ENCODE data around the gene DDIT4. TPM values are rescaled to one million over a fixed set of nuclear protein-coding genes. Genes with fewer than 3 reads are reported as not detected.
A peak's percentile ranks its signal among the peaks of the same experiment; 100 is the strongest.
"Not testable (repeated sequence)": the region's sequence is repeated elsewhere in the genome, so short reads cannot be mapped to it uniquely, and the experiment has no call there.

DDIT4 gene
- total RNA-seq, 1 experiment from 2014 or later = 155 TPM

- H3K4me3 ChIP-seq (ENCODE audit: low read depth, low read length) = no peak overlapping the region
- POLR2A ChIA-PET = no interaction called here
- Mint-ChIP-seq H3K4me1 (ENCODE audit: low read depth, unreplicated experiment) (peaks cover 12% of the 10 kb centered on the region), H3K4me3 (ENCODE audit: unreplicated experiment) (no peak overlapping the region), H3K36me3 (ENCODE audit: insufficient read depth, unreplicated experiment) (peaks cover 23% of the 10 kb centered on the region), H3K27ac (ENCODE audit: unreplicated experiment) (peak overlapping the region; percentile 67), H3K27me3 (ENCODE audit: insufficient read depth, unreplicated experiment) (no peaks in the 10 kb centered on the region), H3K9me3 (ENCODE audit: unreplicated experiment) (no peaks in the 10 kb centered on the region)
- no peaks in the 10 kb centered on the region for H3K36me3 ChIP-seq (ENCODE audit: control insufficient read depth, insufficient read depth, low read length)
- DNase-seq = no peak
- H3K9me3 ChIP-seq = no peaks in the 10 kb centered on the region
- CTCF ChIA-PET = interaction anchor here (0.5 kb wide), 1 partner anchor 16 kb away, joined by 3 read pairs; no protein-coding TSS in a partner anchor
- TF ChIP-seq CTCF (IDR thresholded peaks at IDR 0.05; ENCODE audit: insufficient read depth in 1 of 2, low read depth in 1 of 2, low read length in 1 of 2, severe bottlenecking in 1 of 2, unreplicated experiment in 1 of 2) = no peak
- intact Hi-C loops (cut with micrococcal nuclease; ENCODE audit: unreplicated experiment) = no loop called here
- no peaks in the 10 kb centered on the region for H3K27me3 ChIP-seq (replicated peaks; ENCODE audit: control insufficient read depth, insufficient read depth, low read length)
- H3K4me1 ChIP-seq = peaks cover 5% of the 10 kb centered on the region; the same call in 1 of the 2 replicates
- no TSS peak for BruUV-seq (replicated peaks)
Observed at GRCh38 chr10:72267381-72267780, 6.3 kb upstream of the DDIT4 start.

GRCh38 chr10:72267819-72268399 is 5.8 kb upstream of the DDIT4 start:
- BruUV-seq (replicated peaks) = no TSS peak
- no peak for DNase-seq
- Histone ChIP-seq H3K9me3 (no peaks in the 10 kb centered on the region), H3K36me3 (ENCODE audit: control insufficient read depth, insufficient read depth, low read length) (no peaks in the 10 kb centered on the region), H3K4me3 (ENCODE audit: low read depth, low read length) (no peak overlapping the region), H3K4me1 (peaks cover 8% of the 10 kb centered on the region; the same call in 1 of the 2 replicates), H3K27me3 (replicated peaks; ENCODE audit: control insufficient read depth, insufficient read depth, low read length) (no peaks in the 10 kb centered on the region)
- CTCF ChIA-PET = interaction anchor here (0.5 kb wide), 1 partner anchor 16 kb away, joined by 3 read pairs; no protein-coding TSS in a partner anchor
- Mint-ChIP-seq H3K27me3 (ENCODE audit: insufficient read depth, unreplicated experiment) (no peaks in the 10 kb centered on the region), H3K27ac (ENCODE audit: unreplicated experiment) (peak overlapping the region; percentile 67), H3K36me3 (ENCODE audit: insufficient read depth, unreplicated experiment) (peaks cover 29% of the 10 kb centered on the region), H3K9me3 (ENCODE audit: unreplicated experiment) (no peaks in the 10 kb centered on the region), H3K4me1 (ENCODE audit: low read depth, unreplicated experiment) (peaks cover 16% of the 10 kb centered on the region), H3K4me3 (ENCODE audit: unreplicated experiment) (no peak overlapping the region)
- intact Hi-C loops (cut with micrococcal nuclease; ENCODE audit: unreplicated experiment) = no loop called here
- POLR2A ChIA-PET = no interaction called here
- TF ChIP-seq CTCF (IDR thresholded peaks at IDR 0.05; ENCODE audit: insufficient read depth in 1 of 2, low read depth in 1 of 2, low read length in 1 of 2, severe bottlenecking in 1 of 2, unreplicated experiment in 1 of 2) = no peak

GRCh38 chr10:72268475-72269200 is 5.1 kb upstream of the DDIT4 start:
- BruUV-seq (replicated peaks); H3K27me3 ChIP-seq (replicated peaks; ENCODE audit: control insufficient read depth, insufficient read depth, low read length); H3K4me3 ChIP-seq (ENCODE audit: low read depth, low read length); H3K27me3 Mint-ChIP-seq (ENCODE audit: insufficient read depth, unreplicated experiment); H3K27ac Mint-ChIP-seq (ENCODE audit: unreplicated experiment); intact Hi-C loops (cut with micrococcal nuclease; ENCODE audit: unreplicated experiment); H3K4me1 ChIP-seq; H3K9me3 Mint-ChIP-seq (ENCODE audit: unreplicated experiment); CTCF ChIA-PET; H3K4me3 Mint-ChIP-seq (ENCODE audit: unreplicated experiment); H3K9me3 ChIP-seq; H3K36me3 ChIP-seq (ENCODE audit: control insufficient read depth, insufficient read depth, low read length); DNase-seq; POLR2A ChIA-PET: not testable (repeated sequence)
- H3K4me1 Mint-ChIP-seq (ENCODE audit: low read depth, unreplicated experiment) = peaks cover 16% of the 10 kb centered on the region
- peaks cover 36% of the 10 kb centered on the region for H3K36me3 Mint-ChIP-seq (ENCODE audit: insufficient read depth, unreplicated experiment)

All from Caco-2 (cell line).